ENCODE measurements around the gene ZNF260. TPM values are rescaled to one million over a fixed set of nuclear protein-coding genes. Genes with fewer than 3 reads are reported as not detected.

ZNF260 gene
- total RNA-seq, 5 donors from 2014 or later (not counting 1 experiment from before 2014, with no cell fraction given): 8.4 to 14.2 (median 10.3) TPM

DNA sequence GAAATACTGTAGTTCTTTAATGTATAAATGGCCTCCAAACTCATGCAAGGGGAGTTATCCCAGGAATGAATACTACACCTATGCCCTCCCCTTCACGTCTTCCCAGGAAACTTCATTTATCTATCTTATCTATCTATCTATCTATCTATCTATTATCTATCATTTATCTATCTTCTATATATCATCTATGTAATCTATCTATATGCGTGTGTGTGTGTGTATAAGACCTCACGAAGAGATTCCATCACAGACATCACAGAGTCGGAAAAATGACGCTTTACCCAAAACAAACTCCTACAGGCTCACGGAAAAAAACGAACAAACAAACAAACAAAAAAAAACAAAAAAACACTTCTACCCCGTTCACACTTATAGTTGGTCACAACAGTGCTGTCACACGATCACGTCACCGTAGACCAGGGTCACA lies 44.5 kb upstream of the ZNF260 start:
- ChIA-PET POLR2A (interaction anchor here (1.0 to 2.0 kb wide), 4 partner anchors 33 to 277 kb away, joined by 3 to 10 read pairs (median 4); partner anchors contain the start of genes ZNF260 (in 1 of the 2), ZNF382 (in 1 of the 2) and ZNF566 (in 1 of the 2)), CTCF (no interaction called here)
- Mint-ChIP-seq H3K4me3 (peak overlapping the region; percentile 84 to 96 (median 87)), H3K4me1 (peaks cover 43 to 54% (median 51%) of the 10 kb centered on the region in 3 donors), H3K36me3 (peaks cover 69% of the 10 kb centered on the region), H3K27ac (peak overlapping the region; percentile 93 to 96), H3K9me3 (peaks cover 8 to 12% (median 12%) of the 10 kb centered on the region in 3 donors), H3K27me3 (no peaks in the 10 kb centered on the region)
- DNase-seq (peak in 1 of 35 experiments; percentile 1), ATAC-seq (replicated peaks in 1 of 4) (no peak)
- Histone ChIP-seq H3K36me3 (ENCODE audit: control insufficient read depth in 2 of 2, extremely low read depth in 1 of 2, insufficient read depth in 1 of 2, low read length in 1 of 2) (peaks cover 4 to 36% of the 10 kb centered on the region in 2 donors), H3K4me1 (ENCODE audit: control insufficient read depth in 1 of 2, extremely low read depth in 1 of 2, insufficient read depth in 2 of 2, low read length in 2 of 2) (peaks cover 13 to 20% of the 10 kb centered on the region in 2 experiments), H3K27me3 (replicated peaks in 1 of 2; ENCODE audit: control insufficient read depth in 2 of 2, extremely low read depth in 1 of 2, insufficient read depth in 2 of 2, low read length in 1 of 2) (no peaks in the 10 kb centered on the region), H3K27ac (ENCODE audit: low read length) (peak overlapping the region; percentile 96), H3K4me3 (ENCODE audit: control insufficient read depth in 1 of 2, extremely low read depth in 1 of 2, low read length in 1 of 2) (peak overlapping the region; percentile 94 to 96), H3K9me3 (peaks cover 9% of the 10 kb centered on the region)
- WGBS (ENCODE audit: insufficient coverage): 7% methylated on average over 7 of the region's 11 CpGs

DNA sequence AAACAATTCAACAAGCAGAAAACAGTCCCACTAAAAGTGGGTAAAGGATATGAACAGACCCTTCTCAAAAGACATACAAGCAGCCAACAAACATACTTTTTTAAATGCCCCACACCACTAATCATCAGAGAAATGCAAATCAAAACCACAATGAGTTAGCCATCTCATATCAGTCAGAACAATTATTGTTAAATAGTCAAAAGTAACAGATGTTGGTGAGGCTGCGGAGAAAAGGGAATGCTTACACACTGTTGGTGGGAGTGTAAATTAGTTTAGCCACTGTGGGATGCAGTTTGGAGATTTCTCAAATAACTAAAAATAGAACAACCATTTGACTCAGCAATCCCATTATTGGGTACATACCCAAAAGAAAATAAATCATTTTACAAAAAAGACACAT lies 36.3 kb upstream of the ZNF260 start:
- DNase-seq (no peak), ATAC-seq (replicated peaks in 1 of 4) (no peak)
- ChIA-PET CTCF (no interaction called here), POLR2A (interaction anchor here in 1 of 2 donors (0.5 to 0.6 kb wide), 2 partner anchors 11 to 86 kb away, joined by 3 to 5 read pairs; no protein-coding TSS in a partner anchor)
- Mint-ChIP-seq H3K4me1 (peaks cover 5 to 26% (median 22%) of the 10 kb centered on the region in 3 donors), H3K4me3 (no peak overlapping the region), H3K36me3 (peaks cover 89% of the 10 kb centered on the region), H3K9me3 (peaks cover 19 to 61% (median 48%) of the 10 kb centered on the region in 3 donors), H3K27ac (no peak overlapping the region), H3K27me3 (no peaks in the 10 kb centered on the region)
- peaks cover 13 to 46% of the 10 kb centered on the region in 2 donors for H3K36me3 ChIP-seq (ENCODE audit: control insufficient read depth in 2 of 2, extremely low read depth in 1 of 2, insufficient read depth in 1 of 2, low read length in 1 of 2)
- H3K27ac ChIP-seq (ENCODE audit: low read length): no peak overlapping the region
- H3K27me3 ChIP-seq (replicated peaks in 1 of 2; ENCODE audit: control insufficient read depth in 2 of 2, extremely low read depth in 1 of 2, insufficient read depth in 2 of 2, low read length in 1 of 2): peaks cover 0 to 4% of the 10 kb centered on the region in 2 experiments
- no peak overlapping the region for H3K4me3 ChIP-seq (ENCODE audit: control insufficient read depth in 1 of 2, extremely low read depth in 1 of 2, low read length in 1 of 2)
- H3K9me3 ChIP-seq: peaks cover 14% of the 10 kb centered on the region
- WGBS (ENCODE audit: insufficient coverage): no CpG with 5 or more reads among the region's 1 CpG
- no peaks in the 10 kb centered on the region for H3K4me1 ChIP-seq (ENCODE audit: control insufficient read depth in 1 of 2, extremely low read depth in 1 of 2, insufficient read depth in 2 of 2, low read length in 2 of 2)

DNA sequence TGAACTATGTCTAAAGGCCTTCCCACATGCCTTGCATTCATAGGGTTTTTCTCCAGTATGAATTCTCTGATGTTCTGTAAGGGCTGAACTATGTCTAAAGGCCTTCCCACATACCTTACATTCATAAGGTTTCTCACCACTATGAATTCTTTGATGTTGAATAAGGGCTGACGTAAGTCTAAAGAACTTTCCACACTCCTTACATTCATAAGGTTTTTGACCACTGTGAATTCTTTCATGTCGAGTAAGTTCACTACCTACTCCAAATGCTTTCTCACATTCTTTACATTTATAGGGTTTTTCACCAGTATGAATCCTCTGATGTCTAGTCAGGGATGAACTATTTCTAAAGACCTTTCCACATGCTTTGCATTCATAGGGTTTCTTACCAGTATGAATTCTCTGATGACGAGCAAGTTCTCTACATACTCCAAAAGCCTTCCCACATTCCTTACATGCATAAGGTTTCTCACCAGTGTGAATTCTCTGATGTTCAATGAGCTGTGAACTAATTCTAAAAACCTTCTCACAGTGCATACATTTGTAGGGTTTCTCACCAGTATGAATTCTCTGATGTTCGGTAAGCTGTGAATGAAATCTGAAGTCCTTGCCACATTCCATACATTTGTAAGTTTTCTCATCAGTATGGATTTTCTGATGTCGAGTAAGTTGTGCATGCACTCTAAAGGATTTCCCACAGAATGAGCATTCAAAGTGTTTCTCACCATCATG lies 19.1 kb upstream of the ZNF260 start:
- Mint-ChIP-seq H3K36me3 (peaks cover 88% of the 10 kb centered on the region), H3K4me1 (no peaks in the 10 kb centered on the region), H3K9me3 (peaks cover 31 to 67% (median 63%) of the 10 kb centered on the region in 3 donors), H3K27me3 (no peaks in the 10 kb centered on the region), H3K27ac (no peak overlapping the region), H3K4me3 (no peak overlapping the region)
- H3K4me1 ChIP-seq (ENCODE audit: control insufficient read depth in 1 of 2, extremely low read depth in 1 of 2, insufficient read depth in 2 of 2, low read length in 2 of 2): no peaks in the 10 kb centered on the region
- no peaks in the 10 kb centered on the region for H3K27me3 ChIP-seq (replicated peaks in 1 of 2; ENCODE audit: control insufficient read depth in 2 of 2, extremely low read depth in 1 of 2, insufficient read depth in 2 of 2, low read length in 1 of 2)
- ChIA-PET CTCF (no interaction called here), POLR2A (no interaction called here)
- peak in 1 of 35 experiments; percentile 4 for DNase-seq
- H3K4me3 ChIP-seq (ENCODE audit: control insufficient read depth in 1 of 2, extremely low read depth in 1 of 2, low read length in 1 of 2): no peak overlapping the region
- H3K9me3 ChIP-seq: peaks cover 73% of the 10 kb centered on the region
- H3K27ac ChIP-seq (ENCODE audit: low read length): no peak overlapping the region
- WGBS (ENCODE audit: insufficient coverage): 100% methylated on average over 1 of the region's 5 CpGs
- H3K36me3 ChIP-seq (ENCODE audit: control insufficient read depth in 2 of 2, extremely low read depth in 1 of 2, insufficient read depth in 1 of 2, low read length in 1 of 2): peaks cover 10 to 47% of the 10 kb centered on the region in 2 donors
- no peak for ATAC-seq (replicated peaks in 1 of 4)

- CTCF ChIA-PET: interaction anchor here (0.7 to 1.2 kb wide), 4 partner anchors 41 to 321 kb away, joined by 3 to 6 read pairs (median 4); partner anchors contain the start of gene ZNF382 (in 1 of the 2)
- H3K36me3 Mint-ChIP-seq: peaks cover 49% of the 10 kb centered on the region
Observed at GRCh38 chr19:36528921-36529518, 949 bp upstream of the ZNF260 start.

GRCh38 chr19:36527873-36528193 lies 238 bp downstream of the ZNF260 start:
- Histone ChIP-seq H3K27me3 (replicated peaks in 1 of 2; ENCODE audit: control insufficient read depth in 2 of 2, extremely low read depth in 1 of 2, insufficient read depth in 2 of 2, low read length in 1 of 2) (no peaks in the 10 kb centered on the region), H3K36me3 (ENCODE audit: control insufficient read depth in 2 of 2, extremely low read depth in 1 of 2, insufficient read depth in 1 of 2, low read length in 1 of 2) (peaks cover 5 to 9% of the 10 kb centered on the region in 2 donors), H3K27ac (ENCODE audit: low read length) (peak overlapping the region; percentile 94), H3K9me3 (peaks cover 5% of the 10 kb centered on the region), H3K4me1 (ENCODE audit: control insufficient read depth in 1 of 2, extremely low read depth in 1 of 2, insufficient read depth in 2 of 2, low read length in 2 of 2) (peaks cover 12 to 21% of the 10 kb centered on the region in 2 experiments), H3K4me3 (ENCODE audit: control insufficient read depth in 1 of 2, extremely low read depth in 1 of 2, low read length in 1 of 2) (peak overlapping the region; percentile 91 to 93)
- ATAC-seq (replicated peaks in 1 of 4): no peak
- WGBS (ENCODE audit: insufficient coverage): 0% methylated on average over 6 of the region's 13 CpGs
- Mint-ChIP-seq H3K4me1 (peaks cover 26 to 28% (median 27%) of the 10 kb centered on the region in 3 donors), H3K27ac (peak overlapping the region; percentile 95 to 97), H3K9me3 (peaks cover 12 to 34% (median 17%) of the 10 kb centered on the region in 3 donors), H3K4me3 (peak overlapping the region; percentile 95 to 98 (median 97)), H3K27me3 (no peaks in the 10 kb centered on the region), H3K36me3 (peaks cover 49% of the 10 kb centered on the region)
- POLR2A ChIA-PET: interaction anchor here in 1 of 2 donors (1.7 kb wide), 1 partner anchor 45 kb away, joined by 5 read pairs; the partner anchor contains the start of gene ZNF529
- no peak for DNase-seq
- CTCF ChIA-PET: interaction anchor here (0.6 to 1.2 kb wide), 3 partner anchors 39 to 57 kb away, joined by 3 to 6 read pairs (median 3); partner anchors contain the start of gene ZNF566 (in 1 of the 2)

More at GRCh38 chr19:36528921-36529518, 949 bp upstream of the ZNF260 start:
- DNase-seq (peak in 28 of 35 experiments; percentile 1 to 51 (median 19)), ATAC-seq (replicated peaks in 1 of 4) (peak in 1 of 4 experiments; percentile 10)
- peaks cover 12 to 21% of the 10 kb centered on the region in 2 experiments for H3K4me1 ChIP-seq (ENCODE audit: control insufficient read depth in 1 of 2, extremely low read depth in 1 of 2, insufficient read depth in 2 of 2, low read length in 2 of 2)
- POLR2A ChIA-PET: interaction anchor here (0.5 to 1.7 kb wide), 4 partner anchors 21 to 321 kb away, joined by 3 to 5 read pairs (median 4); partner anchors contain the start of gene ZNF529 (in 1 of the 2)
- peak overlapping the region; percentile 95 to 97 for H3K27ac Mint-ChIP-seq
- peak overlapping the region; percentile 94 for H3K27ac ChIP-seq (ENCODE audit: low read length)
- peak overlapping the region; percentile 95 to 98 (median 97) for H3K4me3 Mint-ChIP-seq
- peak overlapping the region; percentile 91 to 93 for H3K4me3 ChIP-seq (ENCODE audit: control insufficient read depth in 1 of 2, extremely low read depth in 1 of 2, low read length in 1 of 2)
- H3K4me1 Mint-ChIP-seq: peaks cover 23 to 28% (median 26%) of the 10 kb centered on the region in 3 donors
- H3K9me3 Mint-ChIP-seq: peaks cover 5 to 34% (median 17%) of the 10 kb centered on the region in 3 donors
- H3K36me3 ChIP-seq (ENCODE audit: control insufficient read depth in 2 of 2, extremely low read depth in 1 of 2, insufficient read depth in 1 of 2, low read length in 1 of 2): peaks cover 2 to 5% of the 10 kb centered on the region in 2 donors
- no peaks in the 10 kb centered on the region for H3K27me3 Mint-ChIP-seq
- H3K9me3 ChIP-seq: peaks cover 7% of the 10 kb centered on the region
- H3K27me3 ChIP-seq (replicated peaks in 1 of 2; ENCODE audit: control insufficient read depth in 2 of 2, extremely low read depth in 1 of 2, insufficient read depth in 2 of 2, low read length in 1 of 2): no peaks in the 10 kb centered on the region
- 5% methylated on average over 9 of the region's 12 CpGs for WGBS (ENCODE audit: insufficient coverage)

DNA sequence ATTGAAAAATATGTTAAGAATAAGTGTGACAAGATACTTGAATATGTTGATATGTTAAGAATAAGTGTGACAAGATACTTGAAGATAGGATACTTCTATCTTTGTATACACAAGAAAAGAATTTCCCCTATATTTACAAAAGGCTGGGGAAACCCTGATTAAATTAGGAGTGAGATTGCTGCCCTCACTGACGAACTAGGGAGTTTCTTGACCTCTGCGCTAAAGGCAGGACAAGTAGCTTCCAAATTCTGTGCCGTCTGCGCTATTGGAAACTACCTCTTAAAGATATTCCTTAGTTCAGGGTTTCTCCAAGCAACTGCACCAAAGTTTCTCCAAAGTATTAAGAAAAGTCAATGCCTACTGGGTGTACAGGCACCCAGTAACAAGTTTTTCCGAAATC lies 730 bp downstream of the ZNF260 start:
- Histone ChIP-seq H3K4me1 (ENCODE audit: control insufficient read depth in 1 of 2, extremely low read depth in 1 of 2, insufficient read depth in 2 of 2, low read length in 2 of 2) (peaks cover 12 to 21% of the 10 kb centered on the region in 2 experiments), H3K27ac (ENCODE audit: low read length) (peak overlapping the region; percentile 94), H3K4me3 (ENCODE audit: control insufficient read depth in 1 of 2, extremely low read depth in 1 of 2, low read length in 1 of 2) (peak overlapping the region; percentile 91 to 93), H3K27me3 (replicated peaks in 1 of 2; ENCODE audit: control insufficient read depth in 2 of 2, extremely low read depth in 1 of 2, insufficient read depth in 2 of 2, low read length in 1 of 2) (no peaks in the 10 kb centered on the region), H3K9me3 (peaks cover 5% of the 10 kb centered on the region), H3K36me3 (ENCODE audit: control insufficient read depth in 2 of 2, extremely low read depth in 1 of 2, insufficient read depth in 1 of 2, low read length in 1 of 2) (peaks cover 5 to 13% of the 10 kb centered on the region in 2 donors)
- Mint-ChIP-seq H3K4me1 (peaks cover 26 to 28% (median 28%) of the 10 kb centered on the region in 3 donors), H3K9me3 (peaks cover 13 to 37% (median 21%) of the 10 kb centered on the region in 3 donors), H3K27me3 (no peaks in the 10 kb centered on the region), H3K36me3 (peaks cover 50% of the 10 kb centered on the region), H3K4me3 (peak overlapping the region; percentile 95 to 98 (median 97)), H3K27ac (no peak overlapping the region)
- WGBS (ENCODE audit: insufficient coverage): 80% methylated on average over 1 of the region's 5 CpGs
- ChIA-PET CTCF (interaction anchor here in 1 of 2 donors (1.0 kb wide), 1 partner anchor 38 kb away, joined by 3 read pairs; the partner anchor contains the start of gene ZNF566), POLR2A (interaction anchor here in 1 of 2 donors (1.7 kb wide), 1 partner anchor 46 kb away, joined by 5 read pairs; the partner anchor contains the start of gene ZNF529)
- DNase-seq: peak in 1 of 35 experiments; percentile 18
- ATAC-seq (replicated peaks in 1 of 4): no peak
